Fibroblast of lung (primary cell): ENCODE measurements around the gene CLDND1. TPM values are rescaled to one million over a fixed set of nuclear protein-coding genes. Genes with fewer than 3 reads are reported as not detected.

ENCODE experiments used
- DNase-seq, 2 donors: peaks; one replicate each; pipeline versions ENCODE4 v3.0.0 to v3.0.0-alpha.2; 2010; ENCODE audit warnings: low read depth in 2 of 2
- H2AFZ ChIP-seq: 2 replicates; pipeline ENCODE4 v1.5.1; 2012; ENCODE audit warnings: low read length, control low read depth, inconsistent platforms
- H3K27ac ChIP-seq: 2 replicates; pipeline ENCODE4 v1.5.1; 2011; ENCODE audit warnings: low read length, control low read depth; ENCODE audit not compliant: insufficient read depth
- H3K27me3 ChIP-seq: 2 replicates; pipeline ENCODE4 v1.5.1; 2011; ENCODE audit warnings: mild to moderate bottlenecking, low read length; ENCODE audit not compliant: control insufficient read depth, insufficient read depth
- H3K36me3 ChIP-seq: 2 replicates; pipeline ENCODE4 v1.5.1; 2011; ENCODE audit warnings: low read length; ENCODE audit not compliant: control insufficient read depth, insufficient read depth
- H3K4me1 ChIP-seq: 2 replicates; pipeline ENCODE4 v1.5.1; 2011; ENCODE audit warnings: low read length; ENCODE audit not compliant: control insufficient read depth, insufficient read depth; ENCODE audit errors: extremely low read depth
- H3K4me2 ChIP-seq: 2 replicates; pipeline ENCODE4 v1.5.1; 2011; ENCODE audit warnings: low read length, control low read depth; ENCODE audit not compliant: insufficient read depth; ENCODE audit errors: extremely low read depth
- H3K4me3 ChIP-seq, 4 experiments: fragments of 200-600 bp in 1 of 4; sonication (generic) in 1 of 4; replicated peaks in 1 of 4; 2 replicates each; pipeline ENCODE4 v1.5.1; 2011 to 2016; ENCODE audit warnings: low read length in 4 of 4, low read depth in 3 of 4, mild to moderate bottlenecking in 3 of 4, control low read depth in 2 of 4, inconsistent platforms in 1 of 4, mixed read lengths in 1 of 4; ENCODE audit not compliant: insufficient read depth in 1 of 4; ENCODE audit errors: control extremely low read depth in 1 of 4
- H3K79me2 ChIP-seq: 2 replicates; pipeline ENCODE4 v1.5.1; 2012; ENCODE audit warnings: mild to moderate bottlenecking, low read length, inconsistent platforms; ENCODE audit not compliant: control insufficient read depth, insufficient read depth
- H3K9ac ChIP-seq: 2 replicates; pipeline ENCODE4 v1.5.1; 2011; ENCODE audit warnings: mild to moderate bottlenecking, low read length, control low read depth; ENCODE audit not compliant: insufficient read depth
- H3K9me3 ChIP-seq: 2 replicates; pipeline ENCODE4 v1.5.1; 2012; ENCODE audit warnings: low read depth, low read length; ENCODE audit not compliant: control insufficient read depth, insufficient read depth
- H4K20me1 ChIP-seq: 2 replicates; pipeline ENCODE4 v1.5.1; 2011; ENCODE audit warnings: low read length; ENCODE audit not compliant: control insufficient read depth, insufficient read depth; ENCODE audit errors: extremely low read depth
- EZH2 ChIP-seq: IDR thresholded peaks from 2 replicates; pipeline ENCODE4 v1.5.1; 2012; ENCODE audit warnings: low read length, control low read depth, mild to moderate bottlenecking; ENCODE audit errors: missing control alignments
- polyA plus RNA-seq, 2 donors: library from polyadenylated mRNA; depleted of rRNA in 1 of 2; stranded (reverse) in 1 of 2; unstranded in 1 of 2; fragments of >200 nt; gene quantifications; 2 replicates each; pipeline ENCODE4 v1.2.1, GENCODE V29; 2011 to 2012; ENCODE audit warnings: missing spikeins in 1 of 2
- total RNA-seq: library from RNA; depleted of rRNA; stranded (reverse); fragments of >200 nt; gene quantifications from 2 replicates; pipeline ENCODE4 v1.2.1, GENCODE V29; 2014
- TF ChIP-seq, protein P1 (sequence below), 2 donors: IDR thresholded peaks in 1 of 2; conservative IDR thresholded peaks in 1 of 2; 1 replicate in 1 of 2; 2 replicates in 1 of 2; pipeline ENCODE4 v1.5.1; 2011 to 2012; ENCODE audit warnings: low read length in 2 of 2, control low read depth in 1 of 2, inconsistent platforms in 1 of 2, low read depth in 1 of 2, mild to moderate bottlenecking in 1 of 2

Gene CLDND1
- total and polyA plus RNA-seq, 2 donors (not counting 1 experiment from before 2014, with no cell fraction given), result 76.8 to 127 TPM

DNA sequence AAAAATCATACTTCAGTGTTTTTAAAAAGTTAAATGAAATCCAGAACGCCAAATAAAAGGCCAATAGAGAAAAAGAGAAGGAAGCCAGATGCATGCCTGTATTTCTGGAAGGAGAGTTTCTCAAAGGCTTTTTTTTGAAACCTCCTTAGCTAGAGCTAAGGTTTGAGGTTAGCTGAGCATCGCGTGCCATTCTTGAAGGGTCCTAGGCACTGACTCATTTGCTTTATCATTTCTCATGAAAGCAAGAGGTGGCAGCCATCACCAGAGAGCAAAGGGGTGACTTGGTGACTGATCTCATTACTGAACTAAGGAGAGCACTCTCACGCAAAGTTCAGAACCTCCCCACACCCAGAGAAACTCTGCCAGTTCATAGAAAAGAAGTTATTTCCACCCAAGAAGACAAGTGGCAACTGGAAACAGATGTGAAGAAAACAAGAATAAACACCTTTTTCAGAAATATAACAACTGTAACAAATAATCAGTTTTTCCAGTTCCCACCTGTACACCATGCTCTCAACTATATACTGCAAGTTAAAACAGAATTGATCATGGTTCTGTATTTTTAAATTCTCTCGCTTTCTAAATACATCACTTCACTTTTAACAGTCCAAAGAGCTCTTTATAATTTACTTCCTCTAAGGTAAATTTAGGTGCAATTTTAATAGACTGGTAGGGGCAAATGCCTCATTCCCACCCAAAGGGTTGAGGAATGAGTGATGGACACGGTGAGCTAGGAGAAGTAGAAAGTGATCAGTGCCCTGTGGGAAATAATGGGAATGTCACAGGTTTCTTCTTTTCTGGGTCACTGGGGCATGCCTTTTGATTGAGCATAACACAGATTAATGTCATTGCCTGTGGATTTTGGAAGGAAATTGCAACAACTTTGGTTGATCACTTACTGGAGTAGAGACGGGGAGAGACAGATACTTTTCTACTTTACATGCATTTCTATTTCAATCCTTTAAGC lies 33.7 kb upstream of the CLDND1 start:
- H2AFZ ChIP-seq, result no peak overlapping the region
- H3K4me3 ChIP-seq, result no peak overlapping the region
- no peaks in the 10 kb centered on the region for H4K20me1 ChIP-seq
- no peak overlapping the region for H3K27ac ChIP-seq
- H3K79me2 ChIP-seq, result no peaks in the 10 kb centered on the region
- H3K4me1 ChIP-seq, result no peaks in the 10 kb centered on the region
- H3K4me2 ChIP-seq, result no peak overlapping the region
- H3K9ac ChIP-seq, result no peak overlapping the region
- DNase-seq, result peak in 1 of 2 donors; percentile 65
- no peaks in the 10 kb centered on the region for H3K36me3 ChIP-seq
- H3K27me3 ChIP-seq, result peaks cover 3% of the 10 kb centered on the region
- TF ChIP-seq EZH2, result no peak
- TF ChIP-seq, protein P1, sequence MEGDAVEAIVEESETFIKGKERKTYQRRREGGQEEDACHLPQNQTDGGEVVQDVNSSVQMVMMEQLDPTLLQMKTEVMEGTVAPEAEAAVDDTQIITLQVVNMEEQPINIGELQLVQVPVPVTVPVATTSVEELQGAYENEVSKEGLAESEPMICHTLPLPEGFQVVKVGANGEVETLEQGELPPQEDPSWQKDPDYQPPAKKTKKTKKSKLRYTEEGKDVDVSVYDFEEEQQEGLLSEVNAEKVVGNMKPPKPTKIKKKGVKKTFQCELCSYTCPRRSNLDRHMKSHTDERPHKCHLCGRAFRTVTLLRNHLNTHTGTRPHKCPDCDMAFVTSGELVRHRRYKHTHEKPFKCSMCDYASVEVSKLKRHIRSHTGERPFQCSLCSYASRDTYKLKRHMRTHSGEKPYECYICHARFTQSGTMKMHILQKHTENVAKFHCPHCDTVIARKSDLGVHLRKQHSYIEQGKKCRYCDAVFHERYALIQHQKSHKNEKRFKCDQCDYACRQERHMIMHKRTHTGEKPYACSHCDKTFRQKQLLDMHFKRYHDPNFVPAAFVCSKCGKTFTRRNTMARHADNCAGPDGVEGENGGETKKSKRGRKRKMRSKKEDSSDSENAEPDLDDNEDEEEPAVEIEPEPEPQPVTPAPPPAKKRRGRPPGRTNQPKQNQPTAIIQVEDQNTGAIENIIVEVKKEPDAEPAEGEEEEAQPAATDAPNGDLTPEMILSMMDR (conservative IDR thresholded peaks at IDR 0.05 in 1 of 2, IDR thresholded peaks at IDR 0.05 in 1 of 2; ENCODE audit: low read depth in 1 of 2, low read length in 2 of 2), result no peak
- no peaks in the 10 kb centered on the region for H3K9me3 ChIP-seq

DNA sequence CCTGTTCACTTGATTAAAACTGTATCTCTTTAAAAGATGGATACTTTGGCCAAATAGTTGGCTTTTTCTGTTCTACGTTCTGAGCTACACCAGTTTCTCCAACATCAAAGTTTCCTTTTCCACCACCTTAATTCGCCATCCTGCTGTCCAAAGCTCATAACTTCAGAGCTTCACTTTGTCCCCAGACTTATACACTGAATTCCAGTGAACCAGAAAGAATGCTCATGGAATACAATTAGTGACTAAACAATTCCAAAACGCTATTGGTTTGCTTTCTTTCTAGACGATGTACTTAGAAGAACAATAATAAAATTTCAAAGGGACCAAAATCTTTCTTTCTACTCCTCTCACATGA lies 32.3 kb upstream of the CLDND1 start:
- no peaks in the 10 kb centered on the region for H3K4me1 ChIP-seq
- no peaks in the 10 kb centered on the region for H3K79me2 ChIP-seq
- TF ChIP-seq EZH2, result no peak
- TF ChIP-seq, protein P1 (conservative IDR thresholded peaks at IDR 0.05 in 1 of 2, IDR thresholded peaks at IDR 0.05 in 1 of 2; ENCODE audit: low read depth in 1 of 2, low read length in 2 of 2), result no peak
- no peak overlapping the region for H3K9ac ChIP-seq
- H3K4me2 ChIP-seq, result no peak overlapping the region
- no peaks in the 10 kb centered on the region for H4K20me1 ChIP-seq
- no peak overlapping the region for H2AFZ ChIP-seq
- no peak overlapping the region for H3K27ac ChIP-seq
- H3K36me3 ChIP-seq, result no peaks in the 10 kb centered on the region
- peaks cover 3% of the 10 kb centered on the region for H3K27me3 ChIP-seq
- DNase-seq, result peak in 1 of 2 donors; percentile 17
- H3K9me3 ChIP-seq, result no peaks in the 10 kb centered on the region
- no peak overlapping the region for H3K4me3 ChIP-seq

DNA sequence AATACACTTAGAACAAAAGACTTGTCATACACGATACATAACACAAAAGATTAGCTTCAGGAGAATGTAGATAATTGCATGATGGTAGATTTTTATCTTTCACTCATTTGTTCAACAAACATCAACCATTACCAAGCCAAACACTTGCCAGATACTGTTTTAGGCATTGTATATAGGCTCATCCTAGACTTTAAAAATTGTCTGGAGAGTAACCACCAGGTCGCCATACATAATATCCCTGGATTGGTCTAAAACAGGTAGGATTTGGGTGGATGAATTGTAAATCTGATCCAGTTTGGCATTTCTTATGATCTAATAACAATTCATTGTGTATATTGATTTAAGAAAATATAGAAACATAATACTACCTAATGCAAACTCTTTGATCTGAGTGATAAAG lies 31.9 kb upstream of the CLDND1 start:
- no peak overlapping the region for H3K9ac ChIP-seq
- no peaks in the 10 kb centered on the region for H3K9me3 ChIP-seq
- no peak overlapping the region for H3K27ac ChIP-seq
- H2AFZ ChIP-seq, result no peak overlapping the region
- H3K36me3 ChIP-seq, result no peaks in the 10 kb centered on the region
- no peaks in the 10 kb centered on the region for H3K79me2 ChIP-seq
- H3K4me3 ChIP-seq, result no peak overlapping the region
- peaks cover 3% of the 10 kb centered on the region for H3K27me3 ChIP-seq
- H3K4me2 ChIP-seq, result no peak overlapping the region
- no peak for DNase-seq
- H4K20me1 ChIP-seq, result no peaks in the 10 kb centered on the region
- TF ChIP-seq EZH2, result no peak
- TF ChIP-seq, protein P1 (conservative IDR thresholded peaks at IDR 0.05 in 1 of 2, IDR thresholded peaks at IDR 0.05 in 1 of 2; ENCODE audit: low read depth in 1 of 2, low read length in 2 of 2), result no peak
- H3K4me1 ChIP-seq, result no peaks in the 10 kb centered on the region
